GM11168 (cell line): ENCODE data around the gene CNPY4.

Experiments
- in situ Hi-C: fragments of 300-500 bp; cut with MboI; formaldehyde crosslinking; loops from one replicate; pipeline ENCODE4 v1.12.0; 2022; ENCODE audit warnings: low sequenced_read_pairs; ENCODE audit not compliant: unreplicated experiment

CNPY4 gene

GRCh38 chr7:100119072-100119969, at the start of gene CNPY4, which contains the start of gene TAF6:
Gene CNPY4, plus strand, starts transcription at chr7:100119634. Its CDS starts 111 bp downstream, at chr7:100119745.
Gene TAF6, minus strand, starts transcription at chr7:100119358. Its CDS starts 5,149 bp downstream, at chr7:100114209.
- in situ Hi-C loops: no loop called here

GRCh38 chr7:100069991-100070390, 49.4 kb upstream of the CNPY4 start:
- in situ Hi-C loops: no loop called here

- in situ Hi-C loops: no loop called here
These were observed 48.3 kb upstream of the CNPY4 start for GRCh38 chr7:100071018-100071723.

DNA sequence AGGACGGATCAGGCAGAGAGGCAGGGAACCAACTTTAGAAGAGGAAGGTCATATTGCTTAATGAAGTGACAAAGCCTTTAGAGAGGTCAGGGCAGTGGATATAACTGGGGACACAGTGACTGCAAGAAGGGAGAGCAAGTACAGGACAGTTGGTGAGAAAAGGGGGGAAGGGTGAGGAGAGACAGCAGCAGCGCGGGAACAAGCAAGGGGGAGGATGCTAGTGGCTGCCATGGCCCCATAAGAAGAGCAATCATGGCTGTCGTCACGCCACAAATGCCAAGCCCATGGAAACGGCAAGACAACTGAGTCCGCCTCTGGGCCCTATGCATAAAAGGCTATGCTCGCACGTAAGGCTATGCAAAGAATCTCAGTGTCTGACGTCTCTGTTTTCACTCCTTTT, 47.0 kb upstream of the CNPY4 start:
- in situ Hi-C loops: no loop called here

GRCh38 chr7:100074841-100075240, 44.6 kb upstream of the CNPY4 start:
- in situ Hi-C loops: no loop called here

DNA sequence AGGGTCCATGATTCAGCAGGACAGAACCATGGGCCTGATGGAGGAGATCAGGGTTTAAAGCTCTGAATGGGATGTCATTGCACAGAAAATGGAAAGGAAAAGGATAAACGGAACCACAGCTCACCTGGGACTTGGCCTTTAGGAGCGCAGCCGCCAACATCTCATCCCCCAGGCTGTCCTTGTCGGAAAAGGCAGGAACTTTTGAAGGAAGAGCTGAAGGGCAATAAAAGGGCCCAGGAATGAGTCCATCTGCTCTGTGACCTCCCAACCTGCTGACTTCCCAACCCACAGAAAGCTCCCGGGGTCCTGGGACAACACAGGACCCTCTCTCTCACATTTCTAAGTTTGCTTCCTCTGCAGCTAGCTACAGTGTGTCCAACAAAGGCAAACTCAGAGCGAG, 44.0 kb upstream of the CNPY4 start:
- in situ Hi-C loops: no loop called here

DNA sequence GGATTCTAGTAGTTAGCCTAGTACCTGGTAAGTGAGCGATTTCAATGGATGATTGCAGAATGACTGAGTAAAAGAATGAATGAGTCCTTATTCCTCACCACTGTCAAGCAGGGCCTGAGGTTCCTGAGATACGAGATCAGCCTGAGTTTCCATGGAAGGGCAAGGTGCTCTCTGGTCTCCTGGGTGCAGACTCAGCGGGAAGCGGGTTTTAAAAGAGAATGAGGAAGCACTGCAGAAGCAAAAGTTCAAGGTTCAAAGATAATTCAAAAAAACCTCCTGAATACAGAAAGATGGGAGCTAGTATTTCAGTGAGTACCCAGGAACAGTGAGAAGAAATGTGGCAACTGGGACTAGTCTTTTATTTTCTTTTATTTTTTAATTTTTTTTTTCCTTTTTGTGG, 42.2 kb upstream of the CNPY4 start:
- in situ Hi-C loops: no loop called here

DNA sequence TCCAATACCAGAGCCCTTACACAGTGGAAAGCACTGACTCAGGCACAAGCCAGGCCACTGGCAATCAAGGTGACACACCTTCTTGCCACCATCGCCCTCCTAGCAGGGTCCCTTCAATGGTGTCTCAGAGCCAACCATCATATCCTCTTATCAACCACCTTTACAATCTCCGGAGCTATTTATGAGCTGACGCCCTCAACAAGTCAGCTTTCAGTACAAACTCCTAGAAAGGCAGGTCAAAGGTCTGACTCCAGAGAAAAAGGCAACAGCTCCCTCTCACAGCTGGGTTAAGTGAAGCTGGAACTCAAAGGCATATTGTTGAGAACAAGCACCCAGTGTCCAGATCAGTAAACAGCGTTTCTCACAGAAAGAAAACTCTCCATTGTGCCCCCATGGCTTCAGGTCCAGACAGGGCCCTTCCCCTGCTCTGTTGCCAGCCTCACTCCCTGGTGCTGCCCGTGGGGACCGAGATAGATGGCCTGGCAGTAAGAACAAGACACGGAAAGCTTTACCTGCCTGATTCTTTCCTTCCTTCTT, 40.3 kb upstream of the CNPY4 start:
- in situ Hi-C loops: no loop called here

DNA sequence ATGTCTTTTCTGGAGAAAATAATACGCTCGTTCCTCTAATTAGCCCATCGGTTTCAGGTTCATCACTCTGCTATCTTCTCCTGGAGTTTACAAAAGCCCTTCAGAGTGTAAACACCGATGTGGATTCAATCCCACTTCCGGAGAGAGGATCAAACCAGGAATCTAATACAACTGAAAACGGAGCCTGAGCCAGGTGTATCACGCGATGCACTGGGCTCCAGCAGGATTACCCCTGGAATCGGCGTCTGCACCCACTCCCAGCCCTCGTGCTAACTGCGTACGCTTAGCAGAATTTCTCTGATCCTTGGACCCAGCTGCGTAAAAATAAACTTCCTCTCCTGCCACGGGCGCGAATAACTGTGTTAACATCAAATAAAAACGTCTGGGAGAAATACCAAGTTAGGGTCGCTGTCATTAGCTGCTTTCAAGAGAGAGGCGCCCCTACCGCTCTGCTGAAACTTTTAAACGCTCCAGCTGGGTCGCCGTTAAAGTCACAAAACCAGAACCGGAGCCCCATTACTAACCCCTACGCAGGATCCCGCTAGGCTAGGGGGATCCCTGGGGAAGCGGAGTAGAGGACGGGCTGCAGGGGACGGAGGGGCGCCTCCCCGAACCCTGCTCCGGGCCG, 38.4 kb upstream of the CNPY4 start:
- in situ Hi-C loops: no loop called here

GRCh38 chr7:100081535-100082102, 37.8 kb upstream of the CNPY4 start, which contains the start of gene ZNF3:
Gene ZNF3, minus strand, starts transcription at chr7:100081723. Its CDS starts 4,366 bp downstream, at chr7:100077357.
- in situ Hi-C loops: no loop called here

DNA sequence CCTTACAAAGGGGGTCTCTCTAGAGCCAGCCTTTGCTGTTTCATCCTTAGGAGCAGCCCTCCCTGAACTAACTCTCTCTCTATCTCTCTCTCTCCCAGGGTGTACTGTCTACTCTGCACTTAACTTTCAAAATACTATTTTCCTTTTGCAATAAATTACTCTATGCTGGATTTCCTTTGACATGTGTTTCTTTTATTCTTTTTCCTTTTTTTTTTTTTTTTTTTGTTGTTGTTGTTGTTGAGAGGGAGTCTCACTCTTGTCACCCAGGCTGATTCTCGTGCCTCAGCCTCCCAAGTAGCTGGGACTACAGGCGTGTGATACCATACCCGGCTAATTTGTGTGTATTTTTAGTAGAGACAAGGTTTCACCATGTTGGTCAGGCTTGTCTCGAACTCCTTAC, 36.5 kb upstream of the CNPY4 start:
- in situ Hi-C loops: no loop called here

DNA sequence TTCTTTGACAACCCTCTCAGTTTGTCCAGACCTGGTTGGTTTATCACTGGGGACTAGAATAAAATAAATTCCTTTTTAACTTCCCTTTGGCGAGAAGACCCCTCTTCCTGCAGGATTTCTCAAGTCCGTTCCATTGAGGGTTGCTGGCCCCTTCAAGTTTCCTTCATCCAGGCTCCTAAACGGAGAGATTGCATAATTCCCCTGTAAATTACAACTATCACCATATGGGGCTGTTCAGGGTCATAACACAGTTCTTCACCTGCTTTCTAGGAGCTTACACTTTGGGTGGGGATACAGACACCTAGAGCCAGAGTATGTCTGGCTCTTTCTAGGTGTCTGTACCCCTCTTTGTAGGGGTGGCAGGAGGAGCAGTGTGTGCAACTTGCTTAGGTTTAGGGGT, 33.9 kb upstream of the CNPY4 start:
- in situ Hi-C loops: no loop called here

- in situ Hi-C loops: no loop called here
These were observed 32.2 kb upstream of the CNPY4 start for GRCh38 chr7:100087055-100087750.

DNA sequence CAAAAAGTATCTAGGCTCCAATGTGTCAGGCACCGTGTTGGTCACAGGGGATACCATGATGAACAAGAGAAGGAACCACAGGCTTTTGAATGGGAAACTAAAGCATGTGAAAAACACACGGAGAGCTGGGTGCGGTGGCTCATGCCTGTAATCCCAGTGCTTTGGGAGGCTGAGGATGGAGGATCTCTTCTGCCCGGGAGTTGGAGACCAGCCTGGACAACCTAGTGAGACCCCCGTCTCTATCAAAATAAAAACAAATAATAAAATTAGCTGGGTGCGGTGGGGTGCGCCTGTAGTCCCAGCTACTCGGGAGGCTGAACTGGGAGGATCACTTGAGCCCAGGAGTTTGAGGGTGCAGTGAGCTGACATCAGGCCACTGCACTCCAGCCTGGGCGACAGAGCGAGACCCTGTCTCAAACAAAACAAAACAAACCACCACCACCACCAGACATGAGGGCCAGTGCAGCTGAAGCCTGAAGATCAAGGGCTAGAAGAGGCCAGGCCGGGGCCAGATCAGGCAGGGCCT, 31.3 kb upstream of the CNPY4 start:
- in situ Hi-C loops: no loop called here

DNA sequence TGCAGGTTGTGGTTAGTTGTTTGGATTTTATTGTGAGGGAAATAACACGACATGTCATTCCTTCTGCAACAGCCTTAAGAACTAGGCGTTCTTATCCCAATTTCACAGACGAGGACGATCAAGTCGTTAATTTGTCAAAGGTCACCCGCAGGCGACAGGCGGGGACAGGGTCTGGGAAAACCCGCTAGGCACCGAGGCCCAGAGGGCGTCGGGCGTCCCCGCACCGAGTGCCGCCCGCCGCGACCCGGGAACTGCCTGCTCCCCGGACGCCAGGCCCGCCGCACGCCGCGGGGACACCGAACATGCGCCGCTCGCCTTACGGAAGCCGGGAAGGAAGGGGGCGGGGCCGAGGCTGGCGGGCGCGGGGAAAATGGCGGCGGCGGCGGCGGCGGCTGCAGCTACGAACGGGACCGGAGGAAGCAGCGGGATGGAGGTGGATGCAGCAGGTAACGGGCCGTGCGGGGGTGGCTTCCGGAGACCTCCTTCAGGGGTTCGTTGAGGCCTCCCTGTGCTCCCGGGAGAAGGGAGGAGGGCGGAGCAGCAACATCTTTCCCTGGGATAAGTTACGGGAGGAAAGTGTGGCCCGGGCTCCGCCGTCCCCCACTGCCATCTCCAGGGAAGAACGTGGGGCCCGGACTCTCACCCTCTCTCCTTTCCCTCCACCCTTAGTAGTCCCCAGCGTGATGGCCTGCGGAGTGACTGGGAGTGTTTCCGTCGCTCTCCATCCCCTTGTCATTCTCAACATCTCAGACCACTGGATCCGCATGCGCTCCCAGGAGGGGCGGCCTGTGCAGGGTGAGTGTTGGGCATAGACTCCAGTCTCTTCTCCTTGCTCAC, 30.6 kb upstream of the CNPY4 start, which contains the start of gene COPS6:
COPS6 (plus strand) TSS at position 349 of the 837 bp plus-strand sequence; CDS start at position 371, 22 bp downstream.
- in situ Hi-C loops: no loop called here

DNA sequence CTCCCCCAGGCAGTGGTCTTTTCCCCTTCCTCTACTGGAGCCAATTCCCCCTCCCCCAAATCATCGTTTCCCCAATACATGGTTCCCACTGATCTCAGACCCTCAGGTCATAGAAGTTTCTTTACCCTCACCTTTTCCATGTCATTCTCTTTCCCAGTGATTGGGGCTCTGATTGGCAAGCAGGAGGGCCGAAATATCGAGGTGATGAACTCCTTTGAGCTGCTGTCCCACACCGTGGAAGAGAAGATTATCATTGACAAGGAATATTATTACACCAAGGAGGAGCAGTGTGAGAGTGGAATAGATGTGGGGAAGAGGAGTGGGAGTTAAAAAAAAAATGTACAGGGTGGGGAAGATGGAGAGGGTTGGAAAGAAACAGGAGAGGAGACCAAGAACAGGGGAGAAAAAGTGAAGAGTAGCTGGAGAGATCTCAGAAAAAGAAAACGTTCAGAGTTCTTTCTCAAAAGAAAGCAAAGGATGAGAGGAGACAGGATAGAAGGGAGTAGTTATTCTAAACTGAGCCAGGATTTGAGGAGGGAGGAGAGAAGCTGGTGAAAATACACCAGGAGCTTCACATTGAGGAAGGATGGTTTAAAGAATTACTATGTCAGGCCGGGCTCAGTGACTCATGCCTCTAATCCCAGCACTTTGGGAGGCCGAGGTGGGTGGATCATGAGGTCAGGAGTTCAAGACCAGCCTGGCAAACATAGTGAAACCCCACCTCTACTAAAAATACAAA, 29.8 kb upstream of the CNPY4 start:
- in situ Hi-C loops: no loop called here

DNA sequence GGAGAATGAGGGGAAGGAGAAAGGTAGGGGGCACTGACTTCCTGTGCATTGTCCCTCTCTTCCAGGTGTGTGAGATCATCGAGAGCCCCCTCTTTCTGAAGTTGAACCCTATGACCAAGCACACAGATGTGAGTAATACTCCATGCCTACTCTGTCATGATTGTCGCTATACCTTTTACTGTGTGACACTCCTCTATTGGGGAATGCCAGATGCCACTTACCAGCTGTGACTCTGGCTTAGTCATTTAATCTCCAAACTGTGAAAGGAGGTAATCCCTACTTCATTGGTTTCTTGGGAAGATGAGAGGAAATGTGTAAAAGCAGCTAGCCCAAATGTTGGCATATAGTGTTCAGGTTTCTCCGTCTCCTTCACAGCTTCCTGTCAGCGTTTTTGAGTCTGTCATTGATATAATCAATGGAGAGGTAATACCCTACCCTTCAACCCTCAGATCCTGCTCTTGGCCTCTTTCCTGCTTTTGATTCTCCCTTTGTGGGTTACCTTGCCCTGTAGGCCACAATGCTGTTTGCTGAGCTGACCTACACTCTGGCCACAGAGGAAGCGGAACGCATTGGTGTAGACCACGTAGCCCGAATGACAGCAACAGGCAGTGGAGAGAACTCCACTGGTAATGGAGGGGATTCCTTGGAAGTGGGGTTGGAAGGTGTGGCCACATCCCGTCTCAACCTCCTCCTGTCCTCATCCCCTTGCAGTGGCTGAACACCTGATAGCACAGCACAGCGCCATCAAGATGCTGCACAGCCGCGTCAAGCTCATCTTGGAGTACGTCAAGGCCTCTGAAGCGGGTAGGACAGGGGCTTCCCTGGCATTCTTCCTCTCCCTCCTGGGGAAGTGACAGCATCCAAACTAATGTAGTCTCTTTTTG, 28.7 kb upstream of the CNPY4 start:
- in situ Hi-C loops: no loop called here
